ENCODE results near the gene ABCC4. TPM values are rescaled to one million over a fixed set of nuclear protein-coding genes. Genes with fewer than 3 reads are reported as not detected.
A peak's percentile ranks its signal among the peaks of the same experiment; 100 is the strongest.

The ABCC4 gene
- total RNA-seq, 1 donor from 2014 or later = 21.8 TPM

DNA sequence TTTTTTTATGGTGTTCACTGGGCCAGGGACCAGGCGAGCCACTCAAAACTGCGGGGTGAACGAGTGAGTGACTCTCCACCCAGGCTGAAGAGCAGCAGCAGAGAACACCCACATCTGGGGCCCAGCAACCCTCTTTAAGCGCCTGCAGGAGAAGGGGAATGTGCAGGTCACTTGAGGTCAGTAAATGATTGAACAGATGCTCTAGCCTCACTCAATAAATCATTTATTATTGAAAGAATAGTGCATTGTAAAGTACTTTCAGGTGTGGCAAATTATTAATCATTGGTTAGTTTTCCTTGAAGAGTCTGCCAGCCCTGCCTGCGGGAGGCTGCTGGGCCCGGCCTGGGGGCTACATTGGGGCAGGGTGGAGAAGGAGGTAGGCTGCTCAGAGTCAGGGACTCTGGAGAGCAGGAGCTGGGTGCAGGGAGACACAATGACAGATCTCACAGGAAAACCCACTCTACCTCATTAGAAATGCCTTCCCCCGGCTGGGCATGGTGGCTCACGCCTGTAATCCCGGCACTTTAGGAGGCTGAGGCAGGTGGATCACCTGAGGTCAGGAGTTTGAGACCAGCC is 42.5 kb downstream of the ABCC4 start:
- no peak for DNase-seq (ENCODE audit: low read depth, low spot score)
- Mint-ChIP-seq H3K4me3 (no peak overlapping the region), H3K27me3 (ENCODE audit: low read depth) (no peaks in the 10 kb centered on the region), H3K4me1 (peaks cover 13% of the 10 kb centered on the region), H3K36me3 (ENCODE audit: low read depth) (peaks cover 16% of the 10 kb centered on the region), H3K9me3 (peaks cover 12% of the 10 kb centered on the region), H3K27ac (ENCODE audit: unreplicated experiment) (peak overlapping the region; percentile 47)
- TF ChIP-seq CTCF (conservative IDR thresholded peaks at IDR 0.05) = no peak

DNA sequence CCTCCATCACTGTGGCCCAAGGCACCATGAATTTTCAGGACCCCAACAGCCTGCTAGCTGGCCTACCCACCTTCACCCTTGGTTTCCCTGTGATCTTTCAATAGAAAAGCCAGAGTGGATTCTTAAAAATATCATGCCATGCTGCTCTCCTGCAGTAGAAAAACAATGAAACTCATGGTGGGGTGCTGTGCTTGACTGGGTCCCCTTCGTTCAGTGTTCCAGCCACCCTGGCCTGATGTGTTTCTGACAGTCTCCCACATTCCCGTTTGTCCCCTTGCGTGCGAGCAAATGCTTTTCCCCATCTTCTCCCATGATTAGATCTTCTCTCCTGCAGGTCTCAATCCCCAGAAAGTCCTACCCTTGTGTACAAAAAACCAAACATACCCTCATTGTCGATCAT is 43.2 kb downstream of the ABCC4 start:
- Mint-ChIP-seq H3K27ac (ENCODE audit: unreplicated experiment) (no peak overlapping the region), H3K4me3 (no peak overlapping the region), H3K4me1 (peaks cover 13% of the 10 kb centered on the region), H3K27me3 (ENCODE audit: low read depth) (no peaks in the 10 kb centered on the region), H3K36me3 (ENCODE audit: low read depth) (peaks cover 16% of the 10 kb centered on the region), H3K9me3 (peaks cover 12% of the 10 kb centered on the region)
- DNase-seq (ENCODE audit: low read depth, low spot score) = no peak
- no peak for TF ChIP-seq CTCF (conservative IDR thresholded peaks at IDR 0.05)

DNA sequence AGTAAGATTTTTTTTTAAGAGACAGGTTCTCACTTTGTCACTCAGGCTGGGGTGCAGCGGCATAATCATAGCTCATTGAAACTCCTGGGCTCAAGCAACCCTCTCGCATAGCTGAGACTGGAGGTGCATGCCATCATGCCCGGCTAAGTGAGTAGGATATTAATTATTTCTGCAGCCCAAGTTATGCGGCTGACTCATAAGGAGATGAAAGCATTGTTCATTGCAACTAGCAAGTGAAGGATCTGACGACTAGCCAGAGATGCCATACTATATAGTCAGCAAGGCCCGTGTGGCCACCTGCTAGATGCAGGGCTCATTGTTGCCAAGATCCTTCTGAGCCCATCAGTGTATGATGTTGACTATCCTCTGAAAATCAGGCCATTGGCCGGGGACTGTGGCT is 45.2 kb downstream of the ABCC4 start:
- Mint-ChIP-seq H3K36me3 (ENCODE audit: low read depth) (peaks cover 14% of the 10 kb centered on the region), H3K9me3 (peaks cover 12% of the 10 kb centered on the region), H3K4me1 (peaks cover 13% of the 10 kb centered on the region), H3K27ac (ENCODE audit: unreplicated experiment) (no peak overlapping the region), H3K27me3 (ENCODE audit: low read depth) (no peaks in the 10 kb centered on the region), H3K4me3 (no peak overlapping the region)
- TF ChIP-seq CTCF (conservative IDR thresholded peaks at IDR 0.05) = no peak
- no peak for DNase-seq (ENCODE audit: low read depth, low spot score)

GRCh38 chr13:95255072-95255732 is 46.0 kb downstream of the ABCC4 start:
- Mint-ChIP-seq H3K4me3 (no peak overlapping the region), H3K36me3 (ENCODE audit: low read depth) (peaks cover 14% of the 10 kb centered on the region), H3K27me3 (ENCODE audit: low read depth) (no peaks in the 10 kb centered on the region), H3K9me3 (peaks cover 12% of the 10 kb centered on the region), H3K4me1 (peaks cover 13% of the 10 kb centered on the region), H3K27ac (ENCODE audit: unreplicated experiment) (no peak overlapping the region)
- no peak for DNase-seq (ENCODE audit: low read depth, low spot score)
- TF ChIP-seq CTCF (conservative IDR thresholded peaks at IDR 0.05) = no peak

- no peaks in the 10 kb centered on the region for H3K27me3 Mint-ChIP-seq (ENCODE audit: low read depth)
- H3K4me1 Mint-ChIP-seq = peaks cover 13% of the 10 kb centered on the region
- H3K9me3 Mint-ChIP-seq = peaks cover 12% of the 10 kb centered on the region
- TF ChIP-seq CTCF (conservative IDR thresholded peaks at IDR 0.05) = no peak
- H3K27ac Mint-ChIP-seq (ENCODE audit: unreplicated experiment) = no peak overlapping the region
- no peak for DNase-seq (ENCODE audit: low read depth, low spot score)
- H3K4me3 Mint-ChIP-seq = no peak overlapping the region
- peaks cover 11% of the 10 kb centered on the region for H3K36me3 Mint-ChIP-seq (ENCODE audit: low read depth)
Measured at GRCh38 chr13:95254339-95254738, 46.9 kb downstream of the ABCC4 start.
